Measurements from ENCODE around the gene MROH9. TPM values are rescaled to one million over a fixed set of nuclear protein-coding genes. Genes with fewer than 3 reads are reported as not detected.

Gene MROH9
- total and polyA plus RNA-seq, 8 donors = not detected

DNA sequence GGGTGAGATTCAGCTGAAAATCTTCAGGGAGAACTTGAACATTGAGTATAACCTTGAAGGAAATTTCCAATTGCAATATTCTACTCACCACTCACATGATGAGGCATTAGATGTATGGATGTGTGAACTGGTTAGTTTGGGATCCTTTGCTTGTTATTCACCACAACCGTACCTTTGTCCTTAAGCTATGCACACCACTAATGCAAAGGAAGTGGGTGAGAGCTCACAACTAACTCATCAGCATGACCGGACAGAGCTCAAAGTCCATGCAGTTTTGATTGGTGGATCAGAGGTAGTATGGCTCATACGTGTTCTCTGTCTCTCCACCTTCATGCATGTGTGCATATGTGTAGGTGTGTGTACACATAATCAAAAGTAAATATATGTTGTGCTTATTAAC lies 43.5 kb upstream of the MROH9 start:
- Histone ChIP-seq H3K4me1 (peaks cover 0 to 8% (median 2%) of the 10 kb centered on the region in 4 donors), H3K27ac (no peak overlapping the region), H3K9me3 (no peaks in the 10 kb centered on the region), H3K27me3 (no peaks in the 10 kb centered on the region), H3K36me3 (no peaks in the 10 kb centered on the region), H3K4me3 (no peak overlapping the region)
- TF ChIP-seq POLR2AphosphoS5 (IDR thresholded peaks at IDR 0.05) (no peak), POLR2A (IDR thresholded peaks at IDR 0.05) (no peak), EP300 (IDR thresholded peaks at IDR 0.05) (no peak)
- TF ChIP-seq, protein P1, sequence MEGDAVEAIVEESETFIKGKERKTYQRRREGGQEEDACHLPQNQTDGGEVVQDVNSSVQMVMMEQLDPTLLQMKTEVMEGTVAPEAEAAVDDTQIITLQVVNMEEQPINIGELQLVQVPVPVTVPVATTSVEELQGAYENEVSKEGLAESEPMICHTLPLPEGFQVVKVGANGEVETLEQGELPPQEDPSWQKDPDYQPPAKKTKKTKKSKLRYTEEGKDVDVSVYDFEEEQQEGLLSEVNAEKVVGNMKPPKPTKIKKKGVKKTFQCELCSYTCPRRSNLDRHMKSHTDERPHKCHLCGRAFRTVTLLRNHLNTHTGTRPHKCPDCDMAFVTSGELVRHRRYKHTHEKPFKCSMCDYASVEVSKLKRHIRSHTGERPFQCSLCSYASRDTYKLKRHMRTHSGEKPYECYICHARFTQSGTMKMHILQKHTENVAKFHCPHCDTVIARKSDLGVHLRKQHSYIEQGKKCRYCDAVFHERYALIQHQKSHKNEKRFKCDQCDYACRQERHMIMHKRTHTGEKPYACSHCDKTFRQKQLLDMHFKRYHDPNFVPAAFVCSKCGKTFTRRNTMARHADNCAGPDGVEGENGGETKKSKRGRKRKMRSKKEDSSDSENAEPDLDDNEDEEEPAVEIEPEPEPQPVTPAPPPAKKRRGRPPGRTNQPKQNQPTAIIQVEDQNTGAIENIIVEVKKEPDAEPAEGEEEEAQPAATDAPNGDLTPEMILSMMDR (IDR thresholded peaks at IDR 0.05) = no peak
- WGBS, 5 donors = 70 to 76% (median 72%) methylated on average over 3 of the region's 3 CpGs
- no peak for DNase-seq
- intact Hi-C loops (cut with DNase I; ENCODE audit: low total_unique reads) = no loop called here

DNA sequence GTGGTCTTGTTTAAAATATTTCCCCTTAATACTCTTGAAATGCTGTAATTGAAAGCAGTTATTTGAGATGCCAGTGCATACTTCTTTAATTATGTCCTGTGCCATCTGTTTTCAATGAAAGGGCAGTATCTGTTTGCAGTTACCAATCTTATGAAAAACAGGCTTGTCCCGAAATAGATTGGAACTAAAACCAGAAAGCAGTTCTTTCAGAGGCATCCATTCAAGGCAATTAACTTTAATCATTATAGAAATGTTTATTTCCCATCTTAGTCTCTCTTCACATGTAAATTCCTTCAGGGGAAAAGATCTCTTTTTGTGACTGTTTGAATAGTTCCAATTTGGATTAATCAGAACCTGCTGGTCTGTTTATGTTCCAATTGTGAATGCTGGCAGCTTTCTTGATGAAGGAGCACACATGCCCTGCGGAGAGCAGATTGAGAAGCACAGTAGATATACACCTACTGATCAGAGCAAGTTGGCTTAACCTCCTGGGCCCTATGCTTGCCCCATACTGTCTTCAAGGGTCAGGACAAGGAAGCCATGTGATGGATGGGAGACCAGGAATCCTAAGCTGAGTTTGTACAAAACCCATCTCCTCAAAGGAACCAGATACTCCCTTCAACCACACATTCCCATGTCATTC lies 41.6 kb upstream of the MROH9 start:
- TF ChIP-seq POLR2AphosphoS5 (IDR thresholded peaks at IDR 0.05) (no peak), POLR2A (IDR thresholded peaks at IDR 0.05) (no peak), EP300 (IDR thresholded peaks at IDR 0.05) (no peak)
- TF ChIP-seq, protein P1 (IDR thresholded peaks at IDR 0.05) = no peak
- Histone ChIP-seq H3K4me3 (no peak overlapping the region), H3K9me3 (no peaks in the 10 kb centered on the region), H3K4me1 (peaks cover 0 to 8% (median 2%) of the 10 kb centered on the region in 4 donors), H3K27ac (no peak overlapping the region), H3K27me3 (no peaks in the 10 kb centered on the region), H3K36me3 (no peaks in the 10 kb centered on the region)
- DNase-seq = no peak
- WGBS, 5 donors = 54 to 71% (median 65%) methylated on average over 2 of the region's 2 CpGs
- intact Hi-C loops (cut with DNase I; ENCODE audit: low total_unique reads) = no loop called here

DNA sequence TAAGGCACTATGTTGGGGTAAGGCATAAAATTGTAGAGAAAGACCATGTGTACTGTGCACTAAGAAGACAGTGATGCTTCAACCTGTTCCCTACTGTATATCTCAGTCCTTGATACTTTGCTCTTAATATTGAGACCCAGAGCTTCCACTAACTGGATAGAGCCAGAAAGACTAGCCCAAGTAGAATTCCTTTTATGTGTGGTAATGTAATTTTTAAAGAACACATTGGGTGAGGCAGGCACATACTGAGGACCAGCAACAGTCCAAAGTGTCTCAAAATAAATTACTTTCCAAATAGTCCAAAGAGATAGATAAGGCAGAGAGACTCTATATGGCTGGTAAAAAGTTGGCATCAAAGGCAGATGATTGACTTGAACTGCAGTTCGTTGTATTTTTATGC lies 31.4 kb upstream of the MROH9 start:
- H3K27me3 ChIP-seq = no peaks in the 10 kb centered on the region
- no peak overlapping the region for H3K27ac ChIP-seq
- H3K4me1 ChIP-seq = no peaks in the 10 kb centered on the region
- intact Hi-C loops (cut with DNase I; ENCODE audit: low total_unique reads) = no loop called here
- no peak for TF ChIP-seq POLR2A (IDR thresholded peaks at IDR 0.05)
- no peak for TF ChIP-seq EP300 (IDR thresholded peaks at IDR 0.05)
- TF ChIP-seq, protein P1 (IDR thresholded peaks at IDR 0.05) = no peak
- TF ChIP-seq POLR2AphosphoS5 (IDR thresholded peaks at IDR 0.05) = no peak
- WGBS, 5 donors = 69 to 88% (median 75%) methylated on average over 1 of the region's 1 CpG
- H3K9me3 ChIP-seq = no peaks in the 10 kb centered on the region
- no peaks in the 10 kb centered on the region for H3K36me3 ChIP-seq
- H3K4me3 ChIP-seq = no peak overlapping the region
- DNase-seq = no peak

DNA sequence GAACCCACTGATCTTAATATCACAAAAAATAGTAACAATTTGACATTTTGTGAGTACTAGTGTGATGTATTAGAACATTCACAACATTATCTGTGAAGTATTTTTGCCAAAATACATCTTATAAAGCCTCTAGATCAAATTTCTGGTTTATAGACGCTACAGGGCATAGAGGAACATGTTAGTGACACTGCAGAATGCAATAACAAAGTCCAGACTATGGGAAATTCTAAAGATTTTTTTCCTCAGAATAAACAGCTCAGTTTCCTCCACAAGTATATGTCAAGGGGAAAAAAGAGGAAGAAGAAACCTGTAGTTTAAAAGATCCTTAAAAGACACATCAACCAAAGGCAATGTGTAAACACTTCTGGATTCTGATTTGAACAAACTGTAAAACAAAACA lies 26.4 kb upstream of the MROH9 start:
- no peaks in the 10 kb centered on the region for H3K4me1 ChIP-seq
- H3K4me3 ChIP-seq = no peak overlapping the region
- 49 to 74% (median 61%) methylated on average over 1 of the region's 1 CpG for WGBS, 5 donors
- H3K27ac ChIP-seq = no peak overlapping the region
- TF ChIP-seq, protein P1 (IDR thresholded peaks at IDR 0.05) = no peak
- TF ChIP-seq POLR2AphosphoS5 (IDR thresholded peaks at IDR 0.05) = no peak
- no peak for TF ChIP-seq POLR2A (IDR thresholded peaks at IDR 0.05)
- TF ChIP-seq EP300 (IDR thresholded peaks at IDR 0.05) = no peak
- H3K36me3 ChIP-seq = no peaks in the 10 kb centered on the region
- intact Hi-C loops (cut with DNase I; ENCODE audit: low total_unique reads) = no loop called here
- no peaks in the 10 kb centered on the region for H3K27me3 ChIP-seq
- DNase-seq = no peak
- H3K9me3 ChIP-seq = no peaks in the 10 kb centered on the region

Measured in stomach (tissue), 9 donors.